Measurements from ENCODE around the gene GRM7. TPM values are rescaled to one million over a fixed set of nuclear protein-coding genes. Genes with fewer than 3 reads are reported as not detected.

The GRM7 gene
- total RNA-seq, 1 experiment from 2014 or later = 0.04 TPM

DNA sequence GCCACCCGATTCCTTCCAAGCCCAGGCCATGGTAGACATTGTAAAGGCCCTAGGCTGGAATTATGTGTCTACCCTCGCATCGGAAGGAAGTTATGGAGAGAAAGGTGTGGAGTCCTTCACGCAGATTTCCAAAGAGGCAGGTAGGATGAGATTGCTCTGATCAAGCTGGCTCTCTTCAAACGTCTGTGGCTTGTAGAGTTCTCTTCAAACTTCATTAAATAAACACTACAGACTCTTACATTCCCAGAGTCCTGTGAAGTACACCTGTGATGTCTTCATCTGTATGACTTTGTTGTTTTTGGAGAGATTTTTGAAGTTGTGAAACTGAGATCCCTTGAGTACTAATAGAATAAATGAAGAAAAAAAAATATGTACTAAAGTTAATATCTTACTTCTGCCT lies 285.6 kb downstream of the GRM7 start:
- H3K36me3 ChIP-seq = no peaks in the 10 kb centered on the region
- H3K27me3 ChIP-seq = no peaks in the 10 kb centered on the region
- no peak overlapping the region for H3K4me3 ChIP-seq
- H3K27ac ChIP-seq = no peak overlapping the region
- H3K4me1 ChIP-seq = no peaks in the 10 kb centered on the region
- DNase-seq = no peak
- H3K9me3 ChIP-seq (replicated peaks) = no peaks in the 10 kb centered on the region

- DNase-seq = no peak
- Histone ChIP-seq H3K27ac (no peak overlapping the region), H3K27me3 (no peaks in the 10 kb centered on the region), H3K36me3 (no peaks in the 10 kb centered on the region), H3K4me3 (no peak overlapping the region), H3K9me3 (replicated peaks) (no peaks in the 10 kb centered on the region), H3K4me1 (no peaks in the 10 kb centered on the region)
Measured at GRCh38 chr3:7158516-7158915, 297.6 kb downstream of the GRM7 start.

GRCh38 chr3:7160689-7161088 lies 299.8 kb downstream of the GRM7 start:
- Histone ChIP-seq H3K27me3 (no peaks in the 10 kb centered on the region), H3K4me3 (no peak overlapping the region), H3K27ac (no peak overlapping the region), H3K4me1 (no peaks in the 10 kb centered on the region), H3K9me3 (replicated peaks) (no peaks in the 10 kb centered on the region), H3K36me3 (no peaks in the 10 kb centered on the region)
- DNase-seq = no peak

DNA sequence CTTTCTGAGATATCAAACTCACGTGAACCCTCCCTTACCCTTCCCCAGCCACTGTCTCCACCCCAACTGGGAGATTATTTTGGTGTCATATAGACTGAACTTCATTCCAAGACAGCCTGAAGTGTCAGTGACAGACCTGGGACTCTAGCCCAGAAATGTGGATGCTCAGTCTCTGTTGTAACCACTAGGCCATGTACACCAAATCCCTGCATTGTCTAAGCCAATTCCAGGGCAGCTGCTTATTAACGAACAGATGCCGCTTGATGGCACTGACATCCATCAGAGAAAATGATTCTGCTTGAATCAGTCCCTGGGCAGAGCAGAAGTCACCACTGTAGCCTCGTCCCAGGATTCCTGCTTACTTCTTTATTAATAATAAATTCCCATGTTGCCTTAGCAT lies 305.5 kb downstream of the GRM7 start:
- Histone ChIP-seq H3K36me3 (no peaks in the 10 kb centered on the region), H3K27me3 (no peaks in the 10 kb centered on the region), H3K27ac (no peak overlapping the region), H3K9me3 (replicated peaks) (no peaks in the 10 kb centered on the region), H3K4me1 (no peaks in the 10 kb centered on the region), H3K4me3 (no peak overlapping the region)
- DNase-seq = no peak

DNA sequence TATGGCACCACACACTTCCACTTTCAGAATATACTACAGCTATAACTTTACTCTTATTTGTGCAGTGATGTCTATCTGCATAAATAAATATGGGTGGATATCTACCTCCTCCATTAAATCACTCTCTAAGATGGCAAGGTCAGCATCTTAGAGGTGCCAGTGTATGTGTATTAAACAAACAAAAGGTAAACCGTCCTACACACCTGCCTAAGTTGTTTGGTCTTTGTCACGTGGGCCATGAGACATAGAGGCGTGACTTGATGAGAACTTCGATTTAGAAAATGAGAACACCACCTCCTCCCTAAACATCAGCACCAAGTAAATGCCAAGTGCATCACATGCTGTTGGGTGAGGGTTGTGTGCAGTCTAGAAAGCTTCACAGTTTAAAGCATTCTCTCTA lies 310.6 kb downstream of the GRM7 start:
- no peaks in the 10 kb centered on the region for H3K36me3 ChIP-seq
- H3K27me3 ChIP-seq = no peaks in the 10 kb centered on the region
- no peaks in the 10 kb centered on the region for H3K9me3 ChIP-seq (replicated peaks)
- H3K4me3 ChIP-seq = no peak overlapping the region
- no peak overlapping the region for H3K27ac ChIP-seq
- DNase-seq = no peak
- no peaks in the 10 kb centered on the region for H3K4me1 ChIP-seq

DNA sequence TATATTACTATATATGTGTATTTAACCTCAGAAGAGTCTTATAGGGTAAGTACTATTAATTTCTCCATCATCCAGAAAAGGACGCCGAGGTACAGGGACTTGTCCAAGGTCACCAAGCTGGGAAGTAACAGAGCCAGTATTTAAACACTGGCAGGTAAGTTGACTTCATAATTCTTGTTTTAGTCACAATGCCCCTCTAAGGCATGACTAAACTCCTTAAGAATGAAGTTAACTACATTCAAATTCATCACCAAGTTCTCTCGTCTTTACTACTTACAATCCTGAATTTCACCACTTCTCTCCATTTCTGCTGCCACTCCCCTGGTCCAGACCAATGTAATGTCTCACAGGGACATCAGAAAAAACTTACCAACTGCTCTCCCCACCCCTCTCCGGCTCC lies 312.1 kb downstream of the GRM7 start:
- Histone ChIP-seq H3K27me3 (no peaks in the 10 kb centered on the region), H3K36me3 (no peaks in the 10 kb centered on the region), H3K4me1 (no peaks in the 10 kb centered on the region), H3K27ac (no peak overlapping the region), H3K4me3 (no peak overlapping the region), H3K9me3 (replicated peaks) (no peaks in the 10 kb centered on the region)
- DNase-seq = no peak

DNA sequence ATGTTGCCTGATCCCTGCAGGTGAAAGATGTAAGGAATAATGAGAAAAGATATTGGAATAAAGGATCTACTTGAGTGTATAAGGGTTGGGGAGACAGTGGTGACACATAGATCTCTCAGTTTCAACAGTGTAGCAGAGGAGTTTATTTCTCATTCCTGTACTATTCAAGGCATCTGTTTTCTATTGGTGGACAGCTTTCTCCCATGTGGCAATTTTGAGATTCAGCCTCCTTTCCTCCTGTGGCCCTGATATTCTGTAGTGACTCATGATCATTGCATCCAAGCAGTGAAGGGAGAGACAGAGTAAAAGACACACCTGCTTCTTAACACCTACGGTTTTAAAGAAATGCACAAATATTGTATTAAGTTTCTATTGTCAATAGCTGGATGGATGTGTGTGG lies 327.6 kb downstream of the GRM7 start:
- H3K27ac ChIP-seq = no peak overlapping the region
- H3K36me3 ChIP-seq = no peaks in the 10 kb centered on the region
- no peak for DNase-seq

GRCh38 chr3:7190095-7190494 lies 329.2 kb downstream of the GRM7 start:
- Histone ChIP-seq H3K27ac (no peak overlapping the region), H3K27me3 (no peaks in the 10 kb centered on the region), H3K36me3 (no peaks in the 10 kb centered on the region), H3K4me1 (no peaks in the 10 kb centered on the region), H3K9me3 (replicated peaks) (no peaks in the 10 kb centered on the region), H3K4me3 (no peak overlapping the region)
- DNase-seq = no peak

More for the DNA sequence above, 327.6 kb downstream of the GRM7 start:
- Histone ChIP-seq H3K27me3 (no peaks in the 10 kb centered on the region), H3K4me3 (no peak overlapping the region), H3K9me3 (replicated peaks) (no peaks in the 10 kb centered on the region), H3K4me1 (no peaks in the 10 kb centered on the region)

GRCh38 chr3:7193269-7193668 lies 332.4 kb downstream of the GRM7 start:
- H3K36me3 ChIP-seq = no peaks in the 10 kb centered on the region
- H3K4me1 ChIP-seq = no peaks in the 10 kb centered on the region
- DNase-seq = no peak
- H3K27ac ChIP-seq = no peak overlapping the region
- no peaks in the 10 kb centered on the region for H3K27me3 ChIP-seq
- H3K9me3 ChIP-seq (replicated peaks) = no peaks in the 10 kb centered on the region
- no peak overlapping the region for H3K4me3 ChIP-seq

- H3K4me3 ChIP-seq = no peak overlapping the region
- H3K27me3 ChIP-seq = no peaks in the 10 kb centered on the region
- H3K9me3 ChIP-seq (replicated peaks) = no peaks in the 10 kb centered on the region
- H3K27ac ChIP-seq = no peak overlapping the region
- no peaks in the 10 kb centered on the region for H3K36me3 ChIP-seq
- no peaks in the 10 kb centered on the region for H3K4me1 ChIP-seq
- DNase-seq = no peak
Measured at GRCh38 chr3:7194071-7194835, 333.3 kb downstream of the GRM7 start.

DNA sequence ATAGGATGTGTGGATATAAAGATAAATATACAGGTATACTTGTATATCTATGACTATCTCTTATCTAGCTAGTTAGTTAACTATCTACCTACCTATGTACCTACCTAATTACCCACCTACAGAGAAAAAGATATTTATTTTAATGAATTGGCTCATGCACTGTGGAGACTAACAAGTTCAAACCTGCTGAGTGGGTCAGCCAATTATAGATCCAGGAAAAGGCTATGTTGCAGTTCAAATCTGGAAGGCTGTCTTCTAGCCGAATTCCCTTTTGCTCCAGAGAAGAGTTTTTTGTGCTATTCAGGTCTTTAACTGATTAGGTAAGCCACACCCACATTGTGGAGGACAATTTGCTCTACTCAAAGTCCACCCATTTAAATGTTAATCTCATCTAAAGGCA lies 335.0 kb downstream of the GRM7 start:
- H3K36me3 ChIP-seq = no peaks in the 10 kb centered on the region
- no peak for DNase-seq
- no peak overlapping the region for H3K27ac ChIP-seq
- no peaks in the 10 kb centered on the region for H3K4me1 ChIP-seq
- no peak overlapping the region for H3K4me3 ChIP-seq
- H3K27me3 ChIP-seq = no peaks in the 10 kb centered on the region
- H3K9me3 ChIP-seq (replicated peaks) = no peaks in the 10 kb centered on the region

DNA sequence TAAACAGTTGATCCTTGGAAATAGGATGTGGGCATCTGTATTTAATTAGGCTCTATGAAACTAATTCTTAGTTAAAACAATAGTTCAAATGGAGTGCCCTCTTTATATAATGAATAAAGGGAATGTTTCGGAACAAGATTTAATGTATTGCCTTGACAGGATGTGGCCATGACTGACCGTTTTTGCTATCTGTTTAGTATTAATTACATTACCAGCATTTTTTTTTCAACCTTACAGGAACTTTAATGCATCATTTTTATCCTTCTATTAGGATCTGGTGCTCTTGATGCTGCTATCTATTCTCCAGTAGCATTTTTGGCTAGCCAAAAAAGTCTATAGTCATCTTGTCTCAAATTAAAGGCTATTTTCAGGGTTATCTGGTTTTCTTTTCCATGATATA lies 340.9 kb downstream of the GRM7 start:
- Histone ChIP-seq H3K4me3 (no peak overlapping the region), H3K36me3 (no peaks in the 10 kb centered on the region), H3K4me1 (no peaks in the 10 kb centered on the region), H3K27ac (no peak overlapping the region), H3K27me3 (no peaks in the 10 kb centered on the region), H3K9me3 (replicated peaks) (no peaks in the 10 kb centered on the region)
- no peak for DNase-seq

DNA sequence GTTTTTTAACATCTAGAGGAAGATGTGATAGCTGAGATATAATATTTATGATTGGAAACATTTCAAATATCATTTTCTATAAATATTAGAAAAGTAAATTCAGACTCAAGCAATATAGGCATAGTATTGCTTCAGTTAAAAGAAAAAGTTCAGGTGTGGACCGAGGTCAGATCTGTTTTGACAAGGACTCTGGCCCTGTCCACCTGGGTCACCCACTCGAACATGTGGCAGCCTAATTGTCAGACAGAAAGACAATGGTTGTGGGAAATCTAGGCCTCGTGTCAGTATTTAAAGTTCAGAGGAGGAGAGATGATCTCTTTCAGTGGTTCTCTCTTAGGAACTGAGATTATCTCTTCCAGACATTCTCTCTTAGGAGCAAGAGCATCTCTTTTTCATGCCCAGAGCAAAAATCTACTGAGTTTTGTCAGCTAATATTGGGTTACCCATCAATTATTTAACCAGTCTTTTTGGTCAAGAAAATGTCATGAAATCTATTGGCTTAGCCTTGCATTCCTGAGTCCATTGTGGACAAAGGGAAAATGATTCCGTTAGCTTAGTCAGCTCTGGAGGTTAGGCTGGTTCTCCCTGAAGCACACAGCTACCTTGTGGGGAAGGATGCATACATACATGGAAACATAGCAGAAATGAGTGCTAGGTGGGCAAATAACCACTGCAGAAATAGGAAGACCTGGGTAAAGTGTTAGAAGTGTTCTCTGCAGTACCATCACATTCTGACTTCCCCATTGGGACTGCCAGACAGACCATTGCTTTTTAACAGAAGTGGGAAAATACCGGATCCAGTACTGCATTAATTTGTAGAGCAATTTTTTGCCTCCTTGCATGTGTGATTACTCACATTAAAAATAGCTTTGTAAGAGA lies 343.3 kb downstream of the GRM7 start:
- Histone ChIP-seq H3K36me3 (no peaks in the 10 kb centered on the region), H3K9me3 (replicated peaks) (no peaks in the 10 kb centered on the region), H3K4me3 (no peak overlapping the region), H3K27ac (no peak overlapping the region), H3K4me1 (no peaks in the 10 kb centered on the region), H3K27me3 (no peaks in the 10 kb centered on the region)
- no peak for DNase-seq

DNA sequence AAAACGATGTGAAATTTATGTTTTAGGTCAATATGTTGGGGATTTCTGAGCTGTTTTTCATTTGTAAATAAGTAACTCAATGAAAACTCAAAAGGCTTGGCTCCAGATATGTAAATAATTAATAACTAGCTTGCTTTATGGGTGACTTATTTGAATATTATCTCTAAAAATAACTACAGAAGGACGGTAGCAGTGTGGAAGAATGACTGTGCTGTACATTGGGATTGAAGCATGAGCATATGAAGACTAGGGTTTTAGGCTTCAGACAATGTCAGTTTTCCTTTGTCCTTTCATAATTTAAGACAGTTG lies 343.9 kb downstream of the GRM7 start:
- Histone ChIP-seq H3K4me1 (no peaks in the 10 kb centered on the region), H3K9me3 (replicated peaks) (no peaks in the 10 kb centered on the region), H3K36me3 (no peaks in the 10 kb centered on the region), H3K27ac (no peak overlapping the region), H3K4me3 (no peak overlapping the region), H3K27me3 (no peaks in the 10 kb centered on the region)
- no peak for DNase-seq

- Histone ChIP-seq H3K9me3 (replicated peaks) (no peaks in the 10 kb centered on the region), H3K27ac (no peak overlapping the region), H3K4me1 (no peaks in the 10 kb centered on the region), H3K36me3 (no peaks in the 10 kb centered on the region), H3K4me3 (no peak overlapping the region), H3K27me3 (no peaks in the 10 kb centered on the region)
- no peak for DNase-seq
Measured at GRCh38 chr3:7205535-7205934, 344.6 kb downstream of the GRM7 start.

GRCh38 chr3:7205962-7206361 lies 345.0 kb downstream of the GRM7 start:
- no peak overlapping the region for H3K27ac ChIP-seq
- no peaks in the 10 kb centered on the region for H3K36me3 ChIP-seq
- no peaks in the 10 kb centered on the region for H3K27me3 ChIP-seq
- no peaks in the 10 kb centered on the region for H3K4me1 ChIP-seq
- no peaks in the 10 kb centered on the region for H3K9me3 ChIP-seq (replicated peaks)
- no peak for DNase-seq
- no peak overlapping the region for H3K4me3 ChIP-seq
